ENCODE measurements around the gene ORAI2. TPM values are rescaled to one million over a fixed set of nuclear protein-coding genes. Genes with fewer than 3 reads are reported as not detected.

ORAI2 gene
- total and polyA plus RNA-seq, 10 of the 15 experiments (the other 5 are each of a cell fraction or from before 2014, with no cell fraction given): 5.8 to 111 (median 46.9) TPM

- TF ChIP-seq SREBF2 (IDR thresholded peaks at IDR 0.05; ENCODE audit: low read length): no peak
- TF ChIP-seq IKZF2 (IDR thresholded peaks at IDR 0.05): no peak
- no peak for TF ChIP-seq RBBP5 (conservative IDR thresholded peaks at IDR 0.05)
- TF ChIP-seq IRF5 (IDR thresholded peaks at IDR 0.05; ENCODE audit: borderline replicate concordance): no peak
- no peak for TF ChIP-seq TCF3 (IDR thresholded peaks at IDR 0.05; ENCODE audit: borderline replicate concordance, insufficient read depth, low read depth, low read length)
Observed at GRCh38 chr7:102468478-102469350, 35.3 kb downstream of the ORAI2 start (continued).

- ChIA-PET SMC1A (ENCODE audit: uncharacterized antibody, unreplicated experiment) (no interaction called here), RAD21 (ENCODE audit: unreplicated experiment) (no interaction called here), CTCF (no interaction called here), POLR2A (no interaction called here)
- BruUV-seq (replicated peaks): no TSS peak
- Histone ChIP-seq H2AFZ (ENCODE audit: control insufficient read depth, low read depth, low read length) (no peak overlapping the region), H3K27me3 (replicated peaks in 1 of 2; ENCODE audit: control insufficient read depth in 2 of 2, insufficient read depth in 2 of 2, low read length in 1 of 2) (no peaks in the 10 kb centered on the region), H3K9me3 (replicated peaks; ENCODE audit: control insufficient read depth, insufficient read depth, low read length) (no peaks in the 10 kb centered on the region), H3K4me1 (ENCODE audit: control insufficient read depth, insufficient read depth, low read length) (peaks cover 9% of the 10 kb centered on the region), H3K4me3 (no peak overlapping the region), H3K36me3 (ENCODE audit: control insufficient read depth in 2 of 2, insufficient read depth in 2 of 2, low read length in 1 of 2) (peaks cover 6 to 26% of the 10 kb centered on the region in 2 experiments), H3K4me2 (ENCODE audit: control insufficient read depth, insufficient read depth) (no peak overlapping the region), H3K27ac (ENCODE audit: control insufficient read depth, insufficient read depth) (no peak overlapping the region), H3K9ac (ENCODE audit: control insufficient read depth, insufficient read depth, low read length) (no peak overlapping the region), H4K20me1 (ENCODE audit: control insufficient read depth, insufficient read depth) (no peaks in the 10 kb centered on the region), H3K79me2 (ENCODE audit: control insufficient read depth, insufficient read depth, low read length) (peaks cover 17% of the 10 kb centered on the region)
- intact Hi-C loops (cut with micrococcal nuclease; ENCODE audit: unreplicated experiment): loop anchor here (5.0 kb wide), 1 partner anchor 182 kb away; the partner anchor contains the start of gene SH2B2
- TF ChIP-seq TBL1XR1 (IDR thresholded peaks at IDR 0.05; ENCODE audit: low read depth, low read length): no peak
- no peak for TF ChIP-seq EZH2 (IDR thresholded peaks at IDR 0.05; ENCODE audit: borderline replicate concordance, control insufficient read depth, low read depth, low read length)
- TF ChIP-seq SIX5 (IDR thresholded peaks at IDR 0.05; ENCODE audit: low read depth, low read length, severe bottlenecking): no peak
- TF ChIP-seq RBBP5 (conservative IDR thresholded peaks at IDR 0.05): no peak
- TF ChIP-seq RUNX3 (IDR thresholded peaks at IDR 0.05; ENCODE audit: low read length): no peak
- no peak for TF ChIP-seq FOXK2 (IDR thresholded peaks at IDR 0.05)
- no peak for TF ChIP-seq KAT2A (conservative IDR thresholded peaks at IDR 0.05; ENCODE audit: control insufficient read depth, low read depth, low read length)
- TF ChIP-seq CEBPB (IDR thresholded peaks at IDR 0.05; ENCODE audit: borderline replicate concordance in 1 of 2, low read depth in 2 of 2, low read length in 2 of 2): no peak
- no peak for TF ChIP-seq ZSCAN29 (IDR thresholded peaks at IDR 0.05)
- no peak for TF ChIP-seq GABPA (IDR thresholded peaks at IDR 0.05; ENCODE audit: low read depth)
- FAIRE-seq (no peak), DNase-seq (ENCODE audit: low read depth, low spot score) (no peak), ATAC-seq (no peak)
- WGBS (ENCODE audit: insufficient coverage, insufficient replicate concordance, low lambda C conversion rate, missing lambda C conversion rate): 95% methylated on average over 24 of the region's 24 CpGs
- in situ Hi-C loops (cut with MboI): no loop called here
Observed at GRCh38 chr7:102469351-102469971, 36.1 kb downstream of the ORAI2 start.

All from GM12878 (cell line).